ENCODE measurements around the gene G6PC1. TPM values are rescaled to one million over a fixed set of nuclear protein-coding genes. Genes with fewer than 3 reads are reported as not detected.

Gene G6PC1
- total and polyA plus RNA-seq, 2 of the 13 experiments (the other 11 are each of a cell fraction or from before 2014, with no cell fraction given), result 1.7 to 37.9 TPM

DNA sequence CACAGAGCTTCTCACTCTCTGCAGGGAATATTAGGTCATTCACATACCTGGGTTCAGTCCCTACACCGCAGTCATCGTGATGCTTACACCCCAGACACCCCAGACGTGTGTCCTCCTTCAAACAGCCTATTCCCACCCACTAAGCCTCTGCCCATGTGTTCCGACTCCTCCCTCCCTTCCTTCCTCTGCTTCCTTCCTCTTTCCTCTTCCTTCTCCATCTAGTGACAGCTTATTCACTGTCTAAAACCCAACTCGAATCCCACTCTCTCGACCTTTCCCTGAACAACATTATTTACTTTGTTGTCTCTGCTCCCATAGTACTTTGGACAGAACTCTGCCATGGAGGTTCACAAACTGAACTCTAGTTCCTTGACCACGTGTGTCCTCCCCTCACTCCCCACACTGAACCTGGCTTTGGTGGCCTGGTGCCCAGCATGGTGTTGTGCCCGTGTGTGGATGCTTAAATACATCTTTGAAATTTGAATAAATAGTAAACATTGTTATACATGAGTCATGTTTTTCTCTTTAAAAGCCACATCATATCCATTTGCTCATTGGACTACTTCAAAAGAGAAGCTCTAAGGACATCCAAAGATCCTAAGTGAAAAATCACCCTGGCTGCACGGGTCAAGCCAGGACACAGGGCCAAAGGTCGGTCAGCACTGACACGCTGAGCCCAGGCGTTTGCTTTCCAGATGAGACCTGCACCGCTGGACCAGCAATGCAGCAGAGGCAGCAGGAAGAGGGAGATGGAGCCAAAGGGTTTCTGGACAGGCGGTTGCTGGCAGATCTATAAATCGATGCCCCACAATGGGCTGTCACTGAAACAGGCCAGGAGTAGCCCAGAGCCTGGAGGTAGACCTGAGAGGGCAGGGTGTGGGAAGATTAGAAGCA, 14.1 kb upstream of the G6PC1 start (continued):
- TF ChIP-seq, protein P1, sequence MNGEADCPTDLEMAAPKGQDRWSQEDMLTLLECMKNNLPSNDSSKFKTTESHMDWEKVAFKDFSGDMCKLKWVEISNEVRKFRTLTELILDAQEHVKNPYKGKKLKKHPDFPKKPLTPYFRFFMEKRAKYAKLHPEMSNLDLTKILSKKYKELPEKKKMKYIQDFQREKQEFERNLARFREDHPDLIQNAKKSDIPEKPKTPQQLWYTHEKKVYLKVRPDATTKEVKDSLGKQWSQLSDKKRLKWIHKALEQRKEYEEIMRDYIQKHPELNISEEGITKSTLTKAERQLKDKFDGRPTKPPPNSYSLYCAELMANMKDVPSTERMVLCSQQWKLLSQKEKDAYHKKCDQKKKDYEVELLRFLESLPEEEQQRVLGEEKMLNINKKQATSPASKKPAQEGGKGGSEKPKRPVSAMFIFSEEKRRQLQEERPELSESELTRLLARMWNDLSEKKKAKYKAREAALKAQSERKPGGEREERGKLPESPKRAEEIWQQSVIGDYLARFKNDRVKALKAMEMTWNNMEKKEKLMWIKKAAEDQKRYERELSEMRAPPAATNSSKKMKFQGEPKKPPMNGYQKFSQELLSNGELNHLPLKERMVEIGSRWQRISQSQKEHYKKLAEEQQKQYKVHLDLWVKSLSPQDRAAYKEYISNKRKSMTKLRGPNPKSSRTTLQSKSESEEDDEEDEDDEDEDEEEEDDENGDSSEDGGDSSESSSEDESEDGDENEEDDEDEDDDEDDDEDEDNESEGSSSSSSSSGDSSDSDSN (CRISPR knock-in tag; IDR thresholded peaks at IDR 0.05), result peak; percentile 86
- peak; percentile 80 for TF ChIP-seq ZSCAN21 (CRISPR knock-in tag; IDR thresholded peaks at IDR 0.05; ENCODE audit: borderline replicate concordance)
- TF ChIP-seq, protein P2, sequence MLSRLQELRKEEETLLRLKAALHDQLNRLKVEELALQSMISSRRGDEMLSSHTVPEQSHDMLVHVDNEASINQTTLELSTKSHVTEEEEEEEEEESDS (CRISPR knock-in tag; IDR thresholded peaks at IDR 0.05; ENCODE audit: borderline replicate concordance), result peak; percentile 88; the same call in 1 of the 2 replicates
- no peak for TF ChIP-seq ZNF749 (CRISPR knock-in tag; IDR thresholded peaks at IDR 0.05; ENCODE audit: borderline replicate concordance)
- peak; percentile 68; the same call in 1 of the 2 replicates for TF ChIP-seq FOXO1 (CRISPR knock-in tag; IDR thresholded peaks at IDR 0.05)
- TF ChIP-seq ASH2L (IDR thresholded peaks at IDR 0.05; ENCODE audit: insufficient read length, low read depth, low read length), result peak; percentile 84
- peak; percentile 93 for TF ChIP-seq ZNF501 (CRISPR knock-in tag; IDR thresholded peaks at IDR 0.05)
- TF ChIP-seq, protein P3, sequence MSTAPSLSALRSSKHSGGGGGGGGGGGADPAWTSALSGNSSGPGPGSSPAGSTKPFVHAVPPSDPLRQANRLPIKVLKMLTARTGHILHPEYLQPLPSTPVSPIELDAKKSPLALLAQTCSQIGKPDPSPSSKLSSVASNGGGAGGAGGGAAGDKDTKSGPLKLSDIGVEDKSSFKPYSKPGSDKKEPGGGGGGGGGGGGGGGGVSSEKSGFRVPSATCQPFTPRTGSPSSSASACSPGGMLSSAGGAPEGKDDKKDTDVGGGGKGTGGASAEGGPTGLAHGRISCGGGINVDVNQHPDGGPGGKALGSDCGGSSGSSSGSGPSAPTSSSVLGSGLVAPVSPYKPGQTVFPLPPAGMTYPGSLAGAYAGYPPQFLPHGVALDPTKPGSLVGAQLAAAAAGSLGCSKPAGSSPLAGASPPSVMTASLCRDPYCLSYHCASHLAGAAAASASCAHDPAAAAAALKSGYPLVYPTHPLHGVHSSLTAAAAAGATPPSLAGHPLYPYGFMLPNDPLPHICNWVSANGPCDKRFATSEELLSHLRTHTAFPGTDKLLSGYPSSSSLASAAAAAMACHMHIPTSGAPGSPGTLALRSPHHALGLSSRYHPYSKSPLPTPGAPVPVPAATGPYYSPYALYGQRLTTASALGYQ (CRISPR knock-in tag; IDR thresholded peaks at IDR 0.05), result peak; percentile 87; the same call in 1 of the 2 replicates
- TF ChIP-seq ZNF264 (CRISPR knock-in tag; IDR thresholded peaks at IDR 0.05), result peak; percentile 52; the same call in 1 of the 2 replicates
- TF ChIP-seq DMAP1 (CRISPR knock-in tag; IDR thresholded peaks at IDR 0.05), result peak; percentile 55; the same call in 1 of the 2 replicates
- TF ChIP-seq, protein P4, sequence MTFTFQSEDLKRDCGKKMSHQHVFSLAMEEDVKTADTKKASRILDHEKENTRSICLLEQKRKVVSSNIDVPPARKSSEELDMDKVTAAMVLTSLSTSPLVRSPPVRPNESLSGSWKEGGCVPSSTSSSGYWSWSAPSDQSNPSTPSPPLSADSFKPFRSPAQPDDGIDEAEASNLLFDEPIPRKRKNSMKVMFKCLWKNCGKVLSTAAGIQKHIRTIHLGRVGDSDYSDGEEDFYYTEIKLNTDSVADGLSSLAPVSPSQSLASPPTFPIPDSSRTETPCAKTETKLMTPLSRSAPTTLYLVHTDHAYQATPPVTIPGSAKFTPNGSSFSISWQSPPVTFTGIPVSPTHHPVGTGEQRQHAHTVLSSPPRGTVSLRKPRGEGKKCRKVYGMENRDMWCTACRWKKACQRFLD (CRISPR knock-in tag; IDR thresholded peaks at IDR 0.05; ENCODE audit: borderline replicate concordance), result no peak
- no peak for TF ChIP-seq ZNF484 (CRISPR knock-in tag; IDR thresholded peaks at IDR 0.05; ENCODE audit: borderline replicate concordance, low read depth)

All from HepG2 (cell line).